Stimulated activated CD4-positive, alpha-beta T cell treated with anti-CD3 and anti-CD28 coated beads, TNF-alpha, amount 100 ng/mL, for 24 hours (primary cell): ENCODE data around the gene TBX4.
"Not testable (repeated sequence)": the region's sequence is repeated elsewhere in the genome, so short reads cannot be mapped to it uniquely, and the experiment has no call there.

Source experiments
- DNase-seq, 3 experiments: peaks; one replicate each; pipeline ENCODE4 v3.0.0-alpha.2; 2020; ENCODE audit warnings: low read depth in 3 of 3

TBX4 gene

GRCh38 chr17:61498042-61498994 is 46.1 kb downstream of the TBX4 start:
- DNase-seq = no peak

- DNase-seq = no peak
Measured at GRCh38 chr17:61499632-61500031, 47.4 kb downstream of the TBX4 start.

DNA sequence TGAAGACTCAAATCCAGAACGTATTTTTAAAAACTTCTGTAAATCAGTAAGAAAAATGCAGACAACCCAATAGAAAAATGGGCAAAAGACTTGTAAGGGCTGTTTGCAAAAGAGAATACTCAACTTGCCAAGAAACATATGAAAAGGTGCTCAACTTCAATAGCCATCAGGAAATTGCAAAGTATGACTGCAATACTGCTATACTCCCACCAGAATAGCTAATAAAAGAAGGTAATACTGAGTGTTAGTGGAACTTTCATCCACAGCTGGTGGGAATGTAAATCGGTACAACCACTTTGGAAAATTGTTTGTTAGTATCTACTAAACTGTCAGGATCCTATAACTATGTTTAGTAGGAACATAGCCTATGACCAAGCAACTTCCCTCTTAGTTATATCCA is 48.1 kb downstream of the TBX4 start:
- no peak for DNase-seq

- DNase-seq = no peak
Measured at GRCh38 chr17:61502292-61502691, 50.1 kb downstream of the TBX4 start.

DNA sequence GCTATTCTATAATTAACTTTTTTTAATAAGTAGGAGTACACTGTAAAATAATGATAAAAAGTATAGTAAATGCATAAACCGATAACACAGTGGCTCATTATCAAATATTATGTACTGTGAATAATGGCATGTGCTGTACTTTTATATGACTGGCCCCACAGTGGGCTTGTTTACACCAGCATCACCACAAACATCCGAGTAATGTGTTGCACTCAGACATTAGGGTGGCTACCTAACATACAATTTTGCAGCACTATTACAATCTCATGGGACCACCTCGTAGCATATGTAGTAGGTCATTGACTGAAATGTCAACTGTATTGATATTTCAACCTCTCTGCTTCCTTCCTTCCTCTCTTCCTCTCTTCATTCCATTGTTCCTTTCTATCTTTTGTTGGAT is 51.7 kb downstream of the TBX4 start:
- no peak for DNase-seq

- DNase-seq = no peak
Measured at GRCh38 chr17:61504697-61505096, 52.5 kb downstream of the TBX4 start.

- DNase-seq = no peak
Measured at GRCh38 chr17:61505846-61506627, 53.8 kb downstream of the TBX4 start.

DNA sequence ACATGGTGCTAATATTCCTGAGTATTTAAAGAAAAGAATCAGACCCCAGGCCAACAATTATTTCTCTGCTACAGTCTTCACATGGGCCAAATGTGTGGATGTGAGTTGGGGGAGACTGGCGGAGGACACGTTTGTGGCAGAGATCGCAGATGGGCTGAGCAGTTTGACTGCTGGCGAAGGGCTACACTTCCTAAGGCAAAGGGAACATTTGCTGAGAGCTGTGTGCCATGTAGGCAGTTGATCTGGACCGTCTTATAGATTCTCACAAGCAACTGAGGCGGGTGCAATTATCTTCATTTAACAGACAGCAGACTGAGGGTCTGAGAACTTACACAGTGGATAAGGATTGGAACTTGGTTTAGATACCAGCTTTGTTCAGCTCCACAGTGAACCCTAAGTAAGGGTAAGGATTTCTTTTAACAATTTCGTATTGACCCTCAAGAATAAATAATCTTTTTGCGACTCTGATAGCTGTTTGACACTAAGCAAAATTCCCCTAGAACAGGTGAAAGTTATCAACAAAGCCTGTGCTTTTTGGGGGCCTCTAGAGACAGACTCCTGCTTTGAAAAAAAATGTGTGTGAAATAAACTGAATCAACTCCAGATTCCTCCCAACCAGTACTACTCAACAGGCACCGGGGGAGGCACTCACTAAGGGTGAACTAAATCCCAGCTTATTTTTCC is 55.3 kb downstream of the TBX4 start:
- DNase-seq = no peak

DNA sequence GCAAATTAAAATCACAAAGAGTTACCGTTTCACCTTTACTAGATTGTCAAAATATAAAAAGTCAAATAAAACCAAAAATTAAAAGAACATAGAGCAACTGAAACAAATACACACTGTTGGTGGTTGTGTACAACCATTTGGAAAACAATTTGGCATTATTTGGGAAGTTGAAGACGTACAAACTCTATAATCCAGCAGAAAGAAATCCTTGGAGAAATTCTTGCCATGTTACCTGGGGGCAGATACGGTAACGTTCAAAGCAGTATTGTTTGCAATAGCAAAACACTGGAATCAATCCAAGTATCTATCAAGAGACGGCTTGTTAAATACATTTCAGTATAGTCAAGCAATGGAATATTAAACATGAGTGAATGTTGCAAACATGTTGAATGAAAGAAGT is 56.7 kb downstream of the TBX4 start:
- no peak for DNase-seq

GRCh38 chr17:61509454-61509853 is 57.2 kb downstream of the TBX4 start:
- not testable (repeated sequence) for DNase-seq

GRCh38 chr17:61510237-61510636 is 58.0 kb downstream of the TBX4 start:
- no peak for DNase-seq

DNA sequence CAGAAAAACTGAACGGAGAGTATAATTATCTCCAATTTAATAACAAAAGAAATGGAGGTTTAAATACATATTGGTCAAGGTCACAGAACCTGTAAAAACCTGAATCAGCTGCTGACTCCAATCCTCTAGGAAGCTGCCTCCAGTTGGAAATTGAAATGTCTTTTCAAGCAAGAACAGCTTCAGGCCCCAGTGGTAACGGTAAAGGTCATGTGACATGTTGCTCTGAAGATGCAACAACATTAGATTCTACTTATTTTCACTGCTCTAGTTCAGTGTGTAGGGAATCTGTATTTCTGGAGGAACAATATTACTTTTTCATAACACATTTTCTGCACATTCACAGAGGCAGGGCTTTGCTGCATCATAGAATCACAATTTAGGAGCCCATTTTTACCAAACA is 58.8 kb downstream of the TBX4 start:
- no peak for DNase-seq

DNA sequence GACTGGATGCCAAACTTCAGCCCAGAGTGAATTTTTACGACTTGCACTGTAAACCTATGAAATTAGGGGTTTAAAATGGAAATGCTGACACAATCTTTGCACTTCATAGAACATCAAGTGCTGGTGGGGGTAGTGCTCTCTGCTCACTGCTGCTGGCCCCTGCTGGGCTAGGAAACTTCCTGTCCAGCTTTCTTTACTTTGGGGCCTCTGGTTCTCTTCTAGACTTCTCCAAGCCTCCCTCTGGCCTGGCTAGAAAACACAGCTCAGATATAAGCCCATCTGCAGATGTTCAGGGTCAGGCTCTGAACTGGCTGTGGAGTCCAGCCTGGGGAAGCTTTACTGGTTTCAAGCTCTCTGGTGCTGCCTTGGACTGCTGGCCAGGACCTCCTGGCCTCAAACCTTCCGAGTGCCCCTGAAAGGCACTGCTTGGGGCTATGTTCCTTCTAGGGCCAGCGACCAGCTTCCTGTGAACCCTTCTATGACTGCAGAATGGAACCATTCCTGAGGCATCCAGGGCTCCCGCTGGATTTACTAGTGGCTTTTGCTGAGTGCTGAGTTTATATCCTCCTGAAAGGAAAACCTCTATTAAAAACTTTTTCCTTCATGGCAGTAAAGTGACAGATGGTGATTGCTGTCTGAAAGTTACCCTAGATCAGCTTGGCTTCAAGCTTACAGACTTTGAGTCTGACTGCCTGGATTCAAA is 59.4 kb downstream of the TBX4 start:
- DNase-seq = no peak

- no peak for DNase-seq
Measured at GRCh38 chr17:61514491-61514890, 62.3 kb downstream of the TBX4 start.

GRCh38 chr17:61517265-61517664 is 65.0 kb downstream of the TBX4 start:
- DNase-seq = no peak

DNA sequence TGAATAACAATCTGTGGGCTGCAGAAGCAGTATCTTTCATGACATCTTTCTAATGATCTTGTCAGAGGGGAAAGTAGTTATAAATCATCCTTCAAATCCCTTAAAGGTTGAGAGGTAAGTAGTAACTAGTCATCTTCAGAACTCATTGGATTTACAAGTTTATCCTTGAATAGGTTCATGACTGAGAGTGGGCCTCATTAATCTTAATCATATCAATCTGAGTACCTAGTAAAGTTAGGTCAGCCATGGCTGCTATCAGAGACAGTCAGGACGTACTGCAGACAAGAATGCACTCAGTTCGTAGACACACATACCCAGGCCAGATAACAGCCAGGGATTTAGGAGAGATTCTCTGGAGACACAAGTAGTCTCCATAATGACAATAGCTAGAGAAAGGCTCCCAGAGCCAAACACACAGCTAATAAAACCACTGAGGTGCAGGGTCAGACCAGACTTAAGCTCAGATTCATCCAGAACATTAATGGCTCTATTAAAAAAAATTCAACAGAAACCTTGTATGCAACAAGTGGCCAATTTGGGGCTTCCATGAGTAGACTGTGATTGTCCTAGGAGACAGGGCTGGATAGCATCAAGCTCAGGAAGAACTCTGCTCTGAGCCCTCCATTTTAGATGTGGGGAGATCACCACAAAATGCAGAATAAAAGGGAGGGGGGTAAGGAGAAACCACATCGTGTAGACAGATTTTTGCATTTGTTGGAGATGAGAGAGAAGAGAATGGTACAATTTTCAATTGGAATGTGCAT is 65.8 kb downstream of the TBX4 start:
- no peak for DNase-seq

- DNase-seq = no peak
Measured at GRCh38 chr17:61519139-61519538, 66.9 kb downstream of the TBX4 start.

- no peak for DNase-seq
Measured at GRCh38 chr17:61519754-61520440, 67.7 kb downstream of the TBX4 start.

DNA sequence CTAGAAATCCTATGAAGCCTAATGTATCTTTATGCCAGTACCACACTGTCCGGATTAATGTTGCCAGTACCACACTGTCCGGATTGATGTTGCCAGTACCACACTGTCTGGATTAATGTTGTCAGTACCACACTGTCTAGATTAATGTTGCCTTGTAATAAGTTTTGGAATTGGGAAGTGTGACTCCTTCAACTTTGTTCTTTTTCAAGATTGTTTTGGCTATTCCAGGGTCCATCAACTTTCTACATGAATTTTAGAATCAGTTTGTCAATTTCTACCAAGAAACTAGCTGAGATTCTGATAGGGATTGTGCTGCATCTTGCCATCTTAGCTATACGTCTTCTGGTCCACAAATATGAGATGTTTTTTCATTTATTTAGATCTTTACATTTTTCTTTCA is 68.7 kb downstream of the TBX4 start:
- DNase-seq = no peak

DNA sequence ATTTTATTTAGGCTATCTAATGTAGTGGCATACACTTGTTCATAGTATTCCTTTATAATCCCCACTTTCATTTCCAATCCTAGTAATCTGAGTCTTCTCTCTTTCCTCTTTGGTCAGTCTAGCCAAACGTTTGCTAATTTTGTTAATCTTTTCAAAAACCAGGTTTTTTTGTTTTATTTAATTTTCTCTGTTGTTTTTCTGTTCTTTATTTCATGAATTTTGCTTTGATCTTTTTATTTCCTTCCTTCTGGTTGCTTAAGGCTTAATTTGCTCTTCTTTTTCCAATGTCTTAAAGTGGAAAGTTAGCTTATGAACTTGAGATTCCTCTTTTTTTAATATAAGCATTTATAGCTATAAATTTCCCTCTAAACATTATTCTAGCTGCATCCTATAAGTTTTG is 69.9 kb downstream of the TBX4 start:
- DNase-seq = no peak
